Endothelial cell of hepatic sinusoid (primary cell): ENCODE results near the gene PTPN4.
"Not testable (repeated sequence)": the region's sequence is repeated elsewhere in the genome, so short reads cannot be mapped to it uniquely, and the experiment has no call there.

Experiments used
- in situ Hi-C: cut with HindIII; loops from 2 replicates; pipeline ENCODE4 v1.10.0; 2017; ENCODE audit warnings: low sequenced_read_pairs

PTPN4 gene

GRCh38 chr2:120007851-120008250 is 248.1 kb downstream of the PTPN4 start:
- in situ Hi-C loops = no loop called here

GRCh38 chr2:120012363-120012762 is 252.6 kb downstream of the PTPN4 start:
- in situ Hi-C loops = no loop called here

- in situ Hi-C loops = no loop called here
These were observed 253.3 kb downstream of the PTPN4 start, which contains the start of gene EPB41L5 for GRCh38 chr2:120012771-120013596. TSS of gene EPB41L5 (plus strand) at chr2:120013077. CDS start at chr2:120019085, 6,008 bp downstream.

- in situ Hi-C loops = no loop called here
These were observed 254.0 kb downstream of the PTPN4 start for GRCh38 chr2:120013597-120014223.

GRCh38 chr2:120014226-120014980 is 254.7 kb downstream of the PTPN4 start:
- in situ Hi-C loops = no loop called here

- in situ Hi-C loops = no loop called here
These were observed 257.1 kb downstream of the PTPN4 start for GRCh38 chr2:120016800-120017199.

GRCh38 chr2:120017201-120017600 is 257.5 kb downstream of the PTPN4 start:
- in situ Hi-C loops = no loop called here

GRCh38 chr2:120018549-120018948 is 258.8 kb downstream of the PTPN4 start:
- in situ Hi-C loops = no loop called here

- in situ Hi-C loops = no loop called here
These were observed 260.8 kb downstream of the PTPN4 start for GRCh38 chr2:120020554-120020953.

GRCh38 chr2:120022505-120022904 is 262.8 kb downstream of the PTPN4 start:
- in situ Hi-C loops = not testable (repeated sequence)

GRCh38 chr2:120026890-120027289 is 267.2 kb downstream of the PTPN4 start:
- in situ Hi-C loops = no loop called here

- in situ Hi-C loops = no loop called here
These were observed 269.1 kb downstream of the PTPN4 start for GRCh38 chr2:120028795-120029194.

- in situ Hi-C loops = no loop called here
These were observed 270.2 kb downstream of the PTPN4 start for GRCh38 chr2:120029672-120030640.

- in situ Hi-C loops = no loop called here
These were observed 272.6 kb downstream of the PTPN4 start for GRCh38 chr2:120032297-120032696.
